Measurements from ENCODE around the gene DOCK2. TPM values are rescaled to one million over a fixed set of nuclear protein-coding genes. Genes with fewer than 3 reads are reported as not detected.

Gene DOCK2
- total RNA-seq, 1 donor from 2014 or later = 108 TPM

- no peak overlapping the region for H3K4me3 ChIP-seq
- intact Hi-C loops (cut with DNase I) = no loop called here
- no peaks in the 10 kb centered on the region for H3K4me1 ChIP-seq
- DNase-seq = no peak
- H3K27me3 ChIP-seq (ENCODE audit: low read depth) = no peaks in the 10 kb centered on the region
- H3K9me3 ChIP-seq = no peaks in the 10 kb centered on the region
- no peak for ATAC-seq
- TF ChIP-seq CTCF (IDR thresholded peaks at IDR 0.05) = no peak
- peaks cover 75% of the 10 kb centered on the region for H3K36me3 ChIP-seq
- no peak overlapping the region for H3K27ac ChIP-seq
Observed at GRCh38 chr5:169599451-169599850, 37.6 kb upstream of the DOCK2 start.

- no peaks in the 10 kb centered on the region for H3K9me3 ChIP-seq
- H3K36me3 ChIP-seq = peaks cover 47% of the 10 kb centered on the region
- H3K27me3 ChIP-seq (ENCODE audit: low read depth) = no peaks in the 10 kb centered on the region
- ATAC-seq = no peak
- TF ChIP-seq CTCF (IDR thresholded peaks at IDR 0.05) = no peak
- H3K4me3 ChIP-seq = no peak overlapping the region
- H3K27ac ChIP-seq = no peak overlapping the region
- DNase-seq = no peak
- intact Hi-C loops (cut with DNase I) = no loop called here
- H3K4me1 ChIP-seq = no peaks in the 10 kb centered on the region
Observed at GRCh38 chr5:169602535-169602934, 34.5 kb upstream of the DOCK2 start.

GRCh38 chr5:169606279-169606678 lies 30.8 kb upstream of the DOCK2 start:
- H3K4me3 ChIP-seq = no peak overlapping the region
- H3K4me1 ChIP-seq = no peaks in the 10 kb centered on the region
- ATAC-seq (no peak), DNase-seq (no peak)
- H3K36me3 ChIP-seq = peaks cover 15% of the 10 kb centered on the region
- no peaks in the 10 kb centered on the region for H3K9me3 ChIP-seq
- no peaks in the 10 kb centered on the region for H3K27me3 ChIP-seq (ENCODE audit: low read depth)
- intact Hi-C loops (cut with DNase I) = no loop called here
- H3K27ac ChIP-seq = no peak overlapping the region
- TF ChIP-seq CTCF (IDR thresholded peaks at IDR 0.05) = no peak

GRCh38 chr5:169607882-169608281 lies 29.2 kb upstream of the DOCK2 start:
- no peaks in the 10 kb centered on the region for H3K27me3 ChIP-seq (ENCODE audit: low read depth)
- no peak for ATAC-seq
- no peaks in the 10 kb centered on the region for H3K4me1 ChIP-seq
- intact Hi-C loops (cut with DNase I) = no loop called here
- H3K9me3 ChIP-seq = no peaks in the 10 kb centered on the region
- TF ChIP-seq CTCF (IDR thresholded peaks at IDR 0.05) = no peak
- H3K4me3 ChIP-seq = no peak overlapping the region
- no peak for DNase-seq
- H3K36me3 ChIP-seq = no peaks in the 10 kb centered on the region
- no peak overlapping the region for H3K27ac ChIP-seq

GRCh38 chr5:169609716-169610115 lies 27.4 kb upstream of the DOCK2 start:
- Histone ChIP-seq H3K4me3 (no peak overlapping the region), H3K4me1 (no peaks in the 10 kb centered on the region), H3K27me3 (ENCODE audit: low read depth) (no peaks in the 10 kb centered on the region), H3K36me3 (no peaks in the 10 kb centered on the region), H3K9me3 (no peaks in the 10 kb centered on the region), H3K27ac (no peak overlapping the region)
- intact Hi-C loops (cut with DNase I) = no loop called here
- no peak for TF ChIP-seq CTCF (IDR thresholded peaks at IDR 0.05)
- ATAC-seq = no peak
- no peak for DNase-seq

- Histone ChIP-seq H3K36me3 (no peaks in the 10 kb centered on the region), H3K9me3 (no peaks in the 10 kb centered on the region), H3K27ac (no peak overlapping the region), H3K27me3 (ENCODE audit: low read depth) (no peaks in the 10 kb centered on the region), H3K4me3 (no peak overlapping the region), H3K4me1 (no peaks in the 10 kb centered on the region)
- DNase-seq (no peak), ATAC-seq (no peak)
- intact Hi-C loops (cut with DNase I) = no loop called here
- TF ChIP-seq CTCF (IDR thresholded peaks at IDR 0.05) = no peak
Observed at GRCh38 chr5:169610606-169611005, 26.5 kb upstream of the DOCK2 start.
